ENCODE results near the gene ATP6V0A1. TPM values are rescaled to one million over a fixed set of nuclear protein-coding genes. Genes with fewer than 3 reads are reported as not detected.

ATP6V0A1 gene
- total RNA-seq, 1 donor from 2014 or later: 78.6 TPM

GRCh38 chr17:42422412-42422957 lies 36.2 kb upstream of the ATP6V0A1 start:
- Histone ChIP-seq H3K4me3 (ENCODE audit: insufficient read depth, low read depth, low read length) (peak overlapping the region; percentile 96), H3K27me3 (ENCODE audit: insufficient read depth, low read length) (no peaks in the 10 kb centered on the region), H3K9me3 (ENCODE audit: insufficient read depth, low read depth, low read length) (no peaks in the 10 kb centered on the region), H2AFZ (ENCODE audit: low read depth, low read length) (peak overlapping the region; percentile 15), H3K79me2 (ENCODE audit: insufficient read depth, low read length) (peaks cover 56% of the 10 kb centered on the region), H3K4me1 (ENCODE audit: insufficient read depth, low read length) (peaks cover 21% of the 10 kb centered on the region), H3K9ac (ENCODE audit: low read length) (peak overlapping the region; percentile 98), H3K36me3 (ENCODE audit: insufficient read depth, low read length) (no peaks in the 10 kb centered on the region), H4K20me1 (ENCODE audit: insufficient read depth, low read length) (peaks cover 46% of the 10 kb centered on the region), H3K4me2 (ENCODE audit: low read length) (peak overlapping the region; percentile 95), H3K27ac (ENCODE audit: low read depth, low read length) (peak overlapping the region; percentile 91)
- DNase-seq (ENCODE audit: low read depth) (no peak), FAIRE-seq (no peak)
- Mint-ChIP-seq H3K36me3 (ENCODE audit: low read depth, unreplicated experiment) (peaks cover 13% of the 10 kb centered on the region), H3K27me3 (ENCODE audit: low read depth, unreplicated experiment) (no peaks in the 10 kb centered on the region), H3K4me1 (ENCODE audit: low read depth, unreplicated experiment) (peaks cover 27% of the 10 kb centered on the region), H3K9me3 (ENCODE audit: unreplicated experiment) (peaks cover 2% of the 10 kb centered on the region), H3K27ac (ENCODE audit: unreplicated experiment) (peak overlapping the region; percentile 87), H3K4me3 (ENCODE audit: unreplicated experiment) (peak overlapping the region; percentile 99)
- TF ChIP-seq CTCF (IDR thresholded peaks at IDR 0.05; ENCODE audit: insufficient read depth, low read depth, low read length): no peak
- TF ChIP-seq EZH2 (IDR thresholded peaks at IDR 0.05; ENCODE audit: insufficient read depth, low read length): no peak

- H3K4me1 ChIP-seq (ENCODE audit: insufficient read depth, low read length): peaks cover 23% of the 10 kb centered on the region
- peak within 1 kb of the TSS; percentile 23 for H2AFZ ChIP-seq (ENCODE audit: low read depth, low read length)
- Mint-ChIP-seq H3K36me3 (ENCODE audit: low read depth, unreplicated experiment) (peaks cover 13% of the 10 kb centered on the region), H3K9me3 (ENCODE audit: unreplicated experiment) (peaks cover 2% of the 10 kb centered on the region), H3K27ac (ENCODE audit: unreplicated experiment) (peak within 1 kb of the TSS; percentile 87), H3K4me1 (ENCODE audit: low read depth, unreplicated experiment) (peaks cover 23% of the 10 kb centered on the region), H3K4me3 (ENCODE audit: unreplicated experiment) (peak within 1 kb of the TSS; percentile 99), H3K27me3 (ENCODE audit: low read depth, unreplicated experiment) (no peaks in the 10 kb centered on the region)
- TF ChIP-seq CTCF (IDR thresholded peaks at IDR 0.05; ENCODE audit: insufficient read depth, low read depth, low read length) (no peak), EZH2 (IDR thresholded peaks at IDR 0.05; ENCODE audit: insufficient read depth, low read length) (no peak)
- H3K9me3 ChIP-seq (ENCODE audit: insufficient read depth, low read depth, low read length): no peaks in the 10 kb centered on the region
- peak within 1 kb of the TSS; percentile 91 for H3K27ac ChIP-seq (ENCODE audit: low read depth, low read length)
- H3K79me2 ChIP-seq (ENCODE audit: insufficient read depth, low read length): peaks cover 50% of the 10 kb centered on the region
- peaks cover 40% of the 10 kb centered on the region for H4K20me1 ChIP-seq (ENCODE audit: insufficient read depth, low read length)
- DNase-seq (ENCODE audit: low read depth) (peak; percentile 95), FAIRE-seq (no peak)
- H3K4me2 ChIP-seq (ENCODE audit: low read length): peak within 1 kb of the TSS; percentile 95
- H3K9ac ChIP-seq (ENCODE audit: low read length): peak within 1 kb of the TSS; percentile 98
- no peaks in the 10 kb centered on the region for H3K36me3 ChIP-seq (ENCODE audit: insufficient read depth, low read length)
- H3K4me3 ChIP-seq (ENCODE audit: insufficient read depth, low read depth, low read length): peak within 1 kb of the TSS; percentile 96
- H3K27me3 ChIP-seq (ENCODE audit: insufficient read depth, low read length): no peaks in the 10 kb centered on the region
Measured at GRCh38 chr17:42422958-42423712, 35.5 kb upstream of the ATP6V0A1 start, which contains the start of gene CAVIN1. TSS of gene CAVIN1 (minus strand) at chr17:42423256. CDS start at chr17:42423097, 159 bp downstream.
